Muscle of arm (tissue), 12 donors: Measurements from ENCODE around the gene C7orf33. TPM values are rescaled to one million over a fixed set of nuclear protein-coding genes. Genes with fewer than 3 reads are reported as not detected.
A peak's percentile ranks its signal among the peaks of the same experiment; 100 is the strongest.

Experiments used
- DNase-seq: peaks from one replicate; pipeline ENCODE4 v3.0.0-alpha.2; 2013
- polyA plus RNA-seq, 12 donors: library from polyadenylated mRNA; unstranded; fragments of 120-200 nt; gene quantifications; one replicate each; pipeline ENCODE4 v1.2.1, GENCODE V29; 2013; ENCODE audit not compliant: insufficient read length in 12 of 12

C7orf33 gene
- polyA plus RNA-seq, 12 donors, result 0.48 to 2.2 (median 0.99) TPM; not detected in 3

- DNase-seq, result no peak
Observed at GRCh38 chr7:148625342-148625741, 34.8 kb downstream of the C7orf33 start.

DNA sequence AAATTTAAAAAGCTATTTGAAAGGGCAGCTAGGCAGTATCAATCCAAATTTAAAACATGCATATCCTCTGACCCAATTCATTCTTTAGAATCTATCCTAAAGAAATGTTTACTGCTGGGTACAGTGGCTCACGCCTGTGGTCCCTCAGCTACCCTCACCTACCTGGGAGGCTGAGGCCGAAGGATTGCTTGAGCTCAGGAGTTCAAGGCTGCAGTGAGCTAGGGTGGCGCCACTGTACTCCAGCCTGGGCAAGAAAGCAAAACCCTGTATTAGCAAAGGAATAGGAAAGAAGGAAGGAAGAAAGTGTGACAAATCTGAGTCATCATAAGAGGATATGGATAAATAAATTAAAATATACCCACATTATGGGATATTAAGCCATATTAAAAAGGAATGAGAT is 36.3 kb downstream of the C7orf33 start:
- no peak for DNase-seq

- DNase-seq, result no peak
Observed at GRCh38 chr7:148628011-148628410, 37.4 kb downstream of the C7orf33 start.

DNA sequence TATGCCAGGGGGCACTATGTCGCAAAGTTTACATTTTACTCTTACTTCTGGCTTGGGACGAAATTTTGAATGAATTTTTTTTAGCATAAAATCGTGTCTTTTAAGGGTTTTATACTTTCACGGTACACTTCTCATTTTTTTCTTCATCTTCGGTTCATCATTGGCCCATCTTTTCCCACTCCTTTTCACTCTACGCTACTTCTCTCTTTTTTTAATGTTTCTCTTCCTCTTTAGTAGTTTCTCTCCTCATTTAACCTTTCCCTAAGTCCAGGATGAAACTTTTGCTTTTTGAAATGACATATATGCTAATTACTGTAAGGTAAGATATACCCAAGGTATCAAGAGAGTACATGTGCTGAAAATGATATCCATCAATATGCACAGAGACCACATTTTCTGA is 39.5 kb downstream of the C7orf33 start:
- DNase-seq, result no peak

DNA sequence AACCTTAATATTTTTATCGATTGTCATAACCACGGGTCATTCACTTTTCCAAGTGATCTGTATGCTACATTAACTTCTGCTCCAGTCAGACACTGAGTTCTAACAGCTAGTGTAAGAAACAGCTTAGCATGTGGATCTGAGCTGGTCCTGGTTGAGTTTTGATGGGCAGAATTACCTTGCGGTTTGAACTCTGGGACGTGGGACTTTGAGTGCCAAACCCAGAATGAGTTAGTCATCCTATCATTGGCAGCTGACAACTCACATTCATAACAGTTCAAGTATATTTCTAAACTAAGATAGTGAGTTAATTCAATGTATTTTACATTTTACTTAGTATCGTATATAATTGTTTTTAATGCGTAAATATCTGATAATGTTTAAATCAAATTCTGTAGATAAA is 43.2 kb downstream of the C7orf33 start:
- no peak for DNase-seq

GRCh38 chr7:148637094-148637493 is 46.5 kb downstream of the C7orf33 start:
- DNase-seq, result no peak

- no peak for DNase-seq
Observed at GRCh38 chr7:148645898-148646297, 55.3 kb downstream of the C7orf33 start.

- DNase-seq, result no peak
Observed at GRCh38 chr7:148650232-148650858, 59.8 kb downstream of the C7orf33 start.

DNA sequence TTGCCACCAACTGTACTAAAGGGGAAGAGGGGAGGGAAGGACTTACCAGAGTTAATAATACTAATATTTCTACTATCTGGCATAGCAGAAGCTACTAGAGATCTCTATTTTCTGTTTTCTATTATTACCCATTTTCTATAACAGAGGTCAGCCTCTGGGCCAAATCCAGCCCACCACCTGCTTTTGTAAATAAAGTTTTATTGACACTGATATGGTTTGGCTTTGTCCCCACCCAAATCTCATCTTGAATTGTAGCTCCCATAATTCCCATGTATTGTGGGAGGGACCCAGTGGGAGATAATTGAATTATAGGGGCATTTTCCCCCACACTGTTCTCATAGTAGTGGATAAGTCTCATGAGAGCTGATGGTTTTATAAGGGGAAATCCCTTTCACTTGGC is 62.2 kb downstream of the C7orf33 start:
- DNase-seq, result no peak

DNA sequence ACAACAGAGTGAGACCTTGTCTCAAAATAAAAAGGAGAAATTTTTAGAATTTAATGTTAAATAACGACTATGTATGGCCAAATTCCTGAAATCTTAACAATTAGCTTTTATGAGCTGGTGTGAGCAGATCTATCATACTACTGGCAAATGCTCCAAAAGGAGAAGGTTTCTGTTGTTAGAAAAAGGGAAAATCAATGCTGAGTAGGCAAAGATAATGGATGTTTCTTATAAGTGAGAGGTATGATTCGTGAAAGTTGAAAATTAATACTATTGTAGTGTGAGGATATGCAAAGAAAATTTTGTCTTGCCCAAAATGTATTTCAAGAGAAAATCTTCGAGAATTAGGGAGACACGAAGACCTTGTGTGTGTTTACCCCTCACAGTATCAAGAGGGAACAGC is 67.4 kb downstream of the C7orf33 start:
- no peak for DNase-seq

DNA sequence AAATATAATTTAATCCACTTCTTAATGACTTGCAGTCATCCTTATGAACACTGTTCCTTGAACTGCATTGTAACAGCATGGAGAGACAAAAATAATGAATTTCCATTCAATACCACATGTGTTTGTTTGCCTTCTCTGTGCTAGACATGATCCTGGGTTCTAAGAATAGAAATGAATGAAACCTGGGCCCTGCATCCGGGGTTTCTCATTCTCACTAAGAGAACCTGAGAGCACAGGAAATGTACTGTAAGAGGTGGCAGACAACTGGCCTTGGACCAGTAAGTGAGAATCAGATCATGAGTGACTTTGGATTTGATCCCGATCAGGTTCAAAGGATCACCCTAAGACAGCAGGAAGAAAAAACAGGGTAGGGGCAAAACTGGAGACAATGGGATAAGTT is 70.9 kb downstream of the C7orf33 start:
- no peak for DNase-seq

GRCh38 chr7:148662646-148663045 is 72.1 kb downstream of the C7orf33 start:
- DNase-seq, result no peak

GRCh38 chr7:148664324-148664723 is 73.8 kb downstream of the C7orf33 start:
- DNase-seq, result peak; percentile 8

- no peak for DNase-seq
Observed at GRCh38 chr7:148665221-148665620, 74.7 kb downstream of the C7orf33 start.

Other genes starting within 250 kb of the C7orf33 start
- gene CUL1, start 108.1 kb downstream of the C7orf33 start, polyA plus RNA-seq, result 10 to 100 TPM in 11 of 12 donors, not detected in 1; 24.8 to 61.8 (median 53.7) TPM